Measurements from ENCODE around the gene PPP2R5D.

DNA sequence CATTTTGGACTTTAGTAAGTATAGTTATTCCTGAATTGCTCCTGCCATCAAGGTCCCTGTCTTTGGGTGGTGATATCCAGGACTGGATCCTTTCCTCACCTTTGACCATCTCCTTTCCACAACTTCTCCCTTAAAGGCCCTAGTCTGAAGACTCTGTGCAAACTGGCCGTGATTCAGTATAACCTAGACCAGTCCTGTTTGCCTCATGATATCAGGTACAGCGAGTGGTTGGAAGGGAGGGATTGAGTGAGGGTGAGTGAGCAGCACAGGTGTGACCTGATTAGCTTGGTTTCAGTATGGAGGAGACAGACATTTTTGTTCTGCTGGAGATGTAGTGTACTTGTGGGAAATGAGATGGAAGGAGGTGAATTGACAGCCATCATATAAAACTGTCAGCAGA lies 34.8 kb downstream of the PPP2R5D start:
- no peak for TF ChIP-seq POLR2AphosphoS5 (IDR thresholded peaks at IDR 0.05)
- TF ChIP-seq, protein P1, sequence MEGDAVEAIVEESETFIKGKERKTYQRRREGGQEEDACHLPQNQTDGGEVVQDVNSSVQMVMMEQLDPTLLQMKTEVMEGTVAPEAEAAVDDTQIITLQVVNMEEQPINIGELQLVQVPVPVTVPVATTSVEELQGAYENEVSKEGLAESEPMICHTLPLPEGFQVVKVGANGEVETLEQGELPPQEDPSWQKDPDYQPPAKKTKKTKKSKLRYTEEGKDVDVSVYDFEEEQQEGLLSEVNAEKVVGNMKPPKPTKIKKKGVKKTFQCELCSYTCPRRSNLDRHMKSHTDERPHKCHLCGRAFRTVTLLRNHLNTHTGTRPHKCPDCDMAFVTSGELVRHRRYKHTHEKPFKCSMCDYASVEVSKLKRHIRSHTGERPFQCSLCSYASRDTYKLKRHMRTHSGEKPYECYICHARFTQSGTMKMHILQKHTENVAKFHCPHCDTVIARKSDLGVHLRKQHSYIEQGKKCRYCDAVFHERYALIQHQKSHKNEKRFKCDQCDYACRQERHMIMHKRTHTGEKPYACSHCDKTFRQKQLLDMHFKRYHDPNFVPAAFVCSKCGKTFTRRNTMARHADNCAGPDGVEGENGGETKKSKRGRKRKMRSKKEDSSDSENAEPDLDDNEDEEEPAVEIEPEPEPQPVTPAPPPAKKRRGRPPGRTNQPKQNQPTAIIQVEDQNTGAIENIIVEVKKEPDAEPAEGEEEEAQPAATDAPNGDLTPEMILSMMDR (IDR thresholded peaks at IDR 0.05): no peak
